Measurements from ENCODE around the gene BRINP1.

- TF ChIP-seq CTCF (IDR thresholded peaks at IDR 0.05 in 2 of 3, conservative IDR thresholded peaks at IDR 0.05 in 1 of 3; ENCODE audit: control insufficient read depth in 2 of 3, extremely low read depth in 1 of 3, insufficient read depth in 1 of 3, low read depth in 3 of 3, low read length in 3 of 3) (0 out of 6 replicates have a peak, but pooled peaks of 2 of the 3 experiments have one; percentile 9 to 14), TAF1 (IDR thresholded peaks at IDR 0.05; ENCODE audit: borderline replicate concordance, low read depth, low read length) (no peak), CEBPB (IDR thresholded peaks at IDR 0.05; ENCODE audit: borderline replicate concordance in 1 of 2, low read depth in 2 of 2, low read length in 2 of 2) (no peak), POLR2AphosphoS5 (IDR thresholded peaks at IDR 0.05; ENCODE audit: low read length) (no peak), RCOR1 (conservative IDR thresholded peaks at IDR 0.05; ENCODE audit: low read depth, low read length) (no peak), EP300 (IDR thresholded peaks at IDR 0.05; ENCODE audit: borderline replicate concordance in 1 of 2, control insufficient read depth in 1 of 2, low read depth in 2 of 2, low read length in 2 of 2) (no peak), IRF5 (IDR thresholded peaks at IDR 0.05; ENCODE audit: borderline replicate concordance) (no peak), STAT1 (conservative IDR thresholded peaks at IDR 0.05) (no peak), CBX3 (IDR thresholded peaks at IDR 0.05; ENCODE audit: borderline replicate concordance, low read depth) (no peak), SIX5 (IDR thresholded peaks at IDR 0.05; ENCODE audit: low read depth, low read length, severe bottlenecking) (no peak), POLR2A (IDR thresholded peaks at IDR 0.05; ENCODE audit: low read depth, low read length) (no peak)
Measured at GRCh38 chr9:119284118-119284517, 85.1 kb downstream of the BRINP1 start.

All from GM12878 (cell line).